ENCODE data around the gene SERPING1.
"Not testable (repeated sequence)": the region's sequence is repeated elsewhere in the genome, so short reads cannot be mapped to it uniquely, and the experiment has no call there.

Gene SERPING1

DNA sequence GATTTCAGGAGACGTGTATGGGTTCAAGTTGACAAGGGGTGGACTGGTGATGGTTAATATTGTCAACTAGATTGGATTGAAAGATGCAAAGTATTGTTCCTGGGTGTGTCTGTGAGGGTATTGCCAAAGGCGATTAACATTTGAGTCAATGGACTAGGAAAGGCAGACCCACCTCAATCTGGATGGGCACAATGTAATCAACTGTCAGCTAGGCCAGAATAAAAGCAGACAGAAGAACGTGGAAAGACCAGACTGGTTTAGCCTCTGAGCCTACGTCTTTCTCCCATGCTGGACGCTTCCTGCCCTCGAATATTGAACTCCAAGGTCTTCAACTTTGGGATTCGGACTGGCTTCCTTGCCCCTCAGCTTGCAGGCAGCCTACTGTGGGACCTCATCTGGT, 53.9 kb downstream of the SERPING1 start:
- no peak for DNase-seq

DNA sequence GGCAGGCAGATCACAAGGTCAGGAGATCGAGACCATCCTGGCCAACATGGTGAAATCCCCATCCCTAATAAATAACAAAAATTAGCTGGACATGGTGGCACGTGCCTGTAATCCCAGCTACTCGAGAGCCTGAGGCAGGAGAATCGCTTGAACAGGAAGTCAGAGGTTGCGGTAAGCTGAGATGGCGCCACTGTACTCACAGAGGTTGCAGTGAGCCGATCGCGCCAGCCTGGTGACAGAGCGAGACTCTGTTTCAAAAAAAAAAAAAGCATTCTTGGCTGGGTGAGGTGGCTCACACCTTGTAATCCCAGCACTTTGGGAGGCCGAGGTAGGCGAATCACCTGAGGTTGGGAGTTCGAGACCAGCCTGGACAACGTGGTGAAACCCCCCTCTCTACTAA, 54.7 kb downstream of the SERPING1 start:
- DNase-seq = not testable (repeated sequence)

DNA sequence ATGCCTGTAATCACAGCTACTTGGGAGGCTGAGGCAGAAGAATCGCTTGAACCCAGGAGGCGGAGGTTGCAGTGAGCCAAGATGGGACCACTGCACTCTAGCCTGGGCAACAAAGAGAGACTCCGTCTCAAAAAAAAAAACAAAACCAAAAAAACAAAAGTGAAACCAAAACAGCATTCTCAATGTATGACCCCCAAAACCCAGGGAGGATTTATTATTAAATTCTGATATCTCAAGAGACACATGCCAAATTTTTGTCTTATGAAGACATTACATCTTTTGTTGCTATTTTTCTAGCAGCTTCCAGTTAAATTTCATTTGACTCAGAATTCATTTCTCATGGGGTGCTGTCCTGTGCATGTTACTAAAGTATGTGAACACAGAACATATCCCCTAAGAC, 55.2 kb downstream of the SERPING1 start:
- DNase-seq = no peak

DNA sequence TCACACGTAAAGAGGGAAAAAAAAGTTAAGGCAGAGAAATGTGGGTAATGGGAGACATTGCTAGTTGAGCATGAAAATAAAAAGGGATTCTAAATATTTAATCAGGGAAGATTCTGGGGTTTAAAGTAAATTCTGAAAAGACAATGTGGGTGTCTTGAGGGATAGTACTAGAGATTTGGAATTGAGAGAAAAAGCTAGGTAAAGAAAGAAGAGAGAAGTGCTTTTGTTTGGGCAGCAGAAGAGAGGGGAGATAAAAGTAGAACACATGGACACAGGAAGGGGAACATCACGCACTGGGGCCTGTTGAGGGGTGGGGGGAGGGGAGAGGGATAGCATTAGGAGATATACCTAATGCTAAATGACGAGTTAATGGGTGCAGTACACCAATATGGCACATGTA, 55.7 kb downstream of the SERPING1 start:
- DNase-seq = no peak

DNA sequence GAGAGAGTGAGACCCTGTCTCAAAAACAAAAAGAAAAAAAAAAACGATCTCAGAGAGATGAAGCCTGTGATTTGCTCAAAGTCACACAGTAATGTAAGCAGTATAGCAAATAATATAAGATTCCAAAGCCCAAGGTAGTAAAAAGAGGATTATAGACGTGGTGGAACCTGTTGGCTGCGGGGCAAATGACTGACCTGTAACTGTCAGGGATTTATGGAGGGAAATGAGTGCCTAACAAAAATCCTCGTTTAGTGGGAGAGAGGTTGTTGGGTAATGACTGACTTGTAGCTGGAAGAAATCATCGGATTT, 59.4 kb downstream of the SERPING1 start:
- DNase-seq = no peak

DNA sequence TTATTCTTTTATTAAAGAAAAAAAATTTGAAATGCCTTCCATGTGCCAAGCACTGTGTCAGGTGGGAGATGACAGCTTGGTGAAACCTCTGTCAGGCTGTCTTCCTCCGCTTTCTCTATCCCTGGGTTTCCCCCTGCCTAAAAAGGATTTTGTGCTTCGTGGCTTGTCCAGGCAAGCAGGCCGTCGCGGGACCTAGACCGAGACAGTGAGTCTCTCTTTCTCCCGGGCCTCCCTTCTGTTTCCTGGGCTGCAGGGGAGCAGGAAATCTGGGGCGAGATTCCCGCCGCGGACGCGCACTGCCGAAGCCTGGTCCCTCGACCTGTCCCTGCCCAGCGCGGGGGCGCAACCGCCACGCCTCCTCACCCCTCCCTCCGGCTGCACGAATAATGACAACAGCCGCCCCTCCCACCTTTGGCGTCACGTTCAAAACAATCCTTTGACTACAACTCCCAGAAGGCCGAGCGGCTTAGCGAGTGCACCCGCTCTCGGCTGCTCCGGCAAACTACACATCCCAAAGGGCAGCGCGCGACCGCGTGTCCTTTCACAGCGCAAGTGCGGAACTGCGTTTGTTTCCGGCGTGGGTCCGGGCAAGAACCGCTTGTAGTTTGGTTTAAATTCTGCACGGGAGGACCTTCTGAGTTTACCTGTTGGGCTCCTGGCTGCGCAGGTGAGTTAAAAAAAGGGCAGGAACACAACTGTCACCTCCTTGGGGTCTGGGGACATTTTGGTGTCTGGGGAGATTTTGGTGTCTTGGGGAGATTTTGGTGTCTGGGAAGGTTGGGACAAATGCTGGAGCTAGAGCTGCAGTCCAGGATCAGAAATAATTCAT, 59.9 kb downstream of the SERPING1 start, which contains the start of gene CLP1:
TSS of gene CLP1 (plus strand) at position 569 of the 829 bp plus-strand sequence. CDS start 1,715 bp downstream, outside the sequence.
- peak; percentile 89 for DNase-seq

DNA sequence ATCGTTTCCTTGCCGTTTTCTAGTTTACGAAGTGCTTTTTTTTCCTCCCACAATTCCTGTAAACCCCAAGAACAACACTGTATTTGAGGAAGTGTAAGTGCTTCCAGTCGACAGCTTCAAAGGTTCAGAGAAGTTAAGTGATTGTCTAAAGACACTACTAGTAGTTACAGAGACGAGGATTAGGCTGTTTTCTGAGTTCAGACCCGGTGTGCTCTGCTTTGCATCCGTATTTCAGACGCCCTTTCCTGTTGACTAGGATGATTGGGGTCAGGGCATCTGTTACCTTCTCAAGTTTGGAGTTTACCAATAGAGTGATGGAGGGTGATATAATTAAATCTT, 60.5 kb downstream of the SERPING1 start:
- DNase-seq = no peak

DNA sequence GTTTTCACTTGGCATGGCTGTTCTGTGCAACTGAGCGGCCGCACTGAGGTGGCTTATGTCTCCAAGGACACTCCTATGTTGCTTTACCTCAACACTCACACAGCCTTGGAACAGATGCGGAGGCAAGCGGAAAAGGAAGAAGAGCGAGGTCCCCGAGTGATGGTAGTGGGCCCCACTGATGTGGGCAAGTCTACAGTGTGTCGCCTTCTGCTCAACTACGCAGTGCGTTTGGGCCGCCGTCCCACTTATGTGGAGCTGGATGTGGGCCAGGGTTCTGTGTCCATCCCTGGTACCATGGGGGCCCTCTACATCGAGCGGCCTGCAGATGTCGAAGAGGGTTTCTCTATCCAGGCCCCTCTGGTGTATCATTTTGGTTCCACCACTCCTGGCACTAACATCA, 62.2 kb downstream of the SERPING1 start:
- DNase-seq = no peak

DNA sequence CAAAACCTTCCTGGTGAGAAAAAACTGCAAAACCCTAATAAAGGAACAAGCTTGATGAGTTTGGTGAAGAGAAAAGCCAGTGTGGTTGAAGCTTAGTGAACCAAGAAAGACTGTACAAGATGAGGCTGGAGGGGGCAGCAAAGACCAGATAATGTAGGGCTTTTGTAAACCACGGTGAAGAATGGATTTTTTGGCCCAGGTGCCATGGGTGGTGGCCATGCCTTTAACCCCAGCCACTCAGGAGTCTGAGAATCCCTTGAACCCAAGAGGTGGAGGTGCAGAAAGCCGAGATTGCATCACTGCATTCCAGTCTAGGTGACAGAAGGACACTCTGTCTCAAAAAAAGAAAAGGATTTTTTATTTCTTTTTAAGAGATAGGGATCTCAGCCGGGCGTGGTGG, 65.4 kb downstream of the SERPING1 start:
- DNase-seq = no peak

DNA sequence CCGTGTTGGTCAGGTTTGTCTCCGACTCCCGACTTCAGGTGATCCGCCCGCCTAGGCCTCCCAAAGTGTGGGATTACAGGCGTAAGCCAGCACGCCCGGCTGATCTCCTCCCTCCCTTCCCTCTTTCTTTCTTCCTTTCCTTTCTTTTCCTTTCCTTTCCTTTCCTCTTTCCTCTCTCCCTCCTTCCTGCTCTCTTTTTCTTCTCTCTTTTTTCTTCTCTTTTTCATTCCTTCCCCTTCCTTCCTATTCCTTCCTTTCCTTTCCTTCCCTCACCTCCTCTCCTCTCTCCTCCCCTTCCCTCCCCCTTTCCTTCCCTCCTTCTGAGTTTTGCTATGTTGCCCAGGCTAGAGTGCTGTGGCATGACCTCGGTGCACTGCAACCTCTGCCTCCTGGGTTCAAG, 66.5 kb downstream of the SERPING1 start:
- DNase-seq = no peak
